Endometrium (tissue), 2 donors: ENCODE measurements around the gene MED23.

Source experiments
- FAIRE-seq: peaks from 2 replicates; lab custom pipeline; 2012; peaks lifted over from hg19 to GRCh38; lab: Jason Lieb, UNC
- donor health status: control.
- donor health status: control.

Gene MED23

DNA sequence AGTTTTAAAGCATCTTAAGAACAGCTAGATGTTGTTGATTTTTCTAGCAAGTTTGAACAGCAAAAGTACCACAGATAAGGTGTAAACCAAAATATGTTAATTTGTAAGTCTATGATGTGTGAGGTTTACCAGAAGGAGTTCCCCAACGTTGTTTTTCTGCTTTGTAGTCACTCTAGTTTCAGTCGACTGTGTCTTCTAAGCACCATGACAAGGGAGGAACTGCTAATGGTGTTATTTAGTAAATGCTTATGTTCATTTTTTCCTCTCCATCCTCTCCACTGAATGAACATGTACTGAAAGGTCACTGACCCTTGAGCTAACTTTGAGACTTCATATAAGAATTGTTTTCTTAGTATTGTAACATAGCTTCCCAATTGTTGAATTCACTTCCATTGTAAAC is 12.1 kb upstream of the MED23 start:
- no peak for FAIRE-seq

DNA sequence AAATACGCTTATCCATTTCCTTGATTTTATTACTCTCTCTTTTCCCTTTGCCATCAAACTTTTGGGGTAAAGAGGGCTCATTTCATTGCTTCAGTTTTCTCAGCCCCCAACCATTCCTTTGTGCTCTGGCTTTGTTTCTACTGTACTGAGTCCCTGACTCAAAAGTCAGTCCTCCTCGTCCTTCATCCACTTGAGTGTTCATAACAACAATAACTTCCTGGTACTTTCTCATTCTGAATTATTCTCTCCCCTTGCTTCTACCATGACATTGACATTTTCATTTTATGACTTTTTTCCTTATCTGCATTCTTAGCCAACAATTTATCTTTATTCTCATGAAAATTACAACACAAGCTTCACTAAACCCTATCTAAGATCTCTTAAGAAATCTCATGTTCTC is 10.0 kb upstream of the MED23 start:
- FAIRE-seq = no peak

DNA sequence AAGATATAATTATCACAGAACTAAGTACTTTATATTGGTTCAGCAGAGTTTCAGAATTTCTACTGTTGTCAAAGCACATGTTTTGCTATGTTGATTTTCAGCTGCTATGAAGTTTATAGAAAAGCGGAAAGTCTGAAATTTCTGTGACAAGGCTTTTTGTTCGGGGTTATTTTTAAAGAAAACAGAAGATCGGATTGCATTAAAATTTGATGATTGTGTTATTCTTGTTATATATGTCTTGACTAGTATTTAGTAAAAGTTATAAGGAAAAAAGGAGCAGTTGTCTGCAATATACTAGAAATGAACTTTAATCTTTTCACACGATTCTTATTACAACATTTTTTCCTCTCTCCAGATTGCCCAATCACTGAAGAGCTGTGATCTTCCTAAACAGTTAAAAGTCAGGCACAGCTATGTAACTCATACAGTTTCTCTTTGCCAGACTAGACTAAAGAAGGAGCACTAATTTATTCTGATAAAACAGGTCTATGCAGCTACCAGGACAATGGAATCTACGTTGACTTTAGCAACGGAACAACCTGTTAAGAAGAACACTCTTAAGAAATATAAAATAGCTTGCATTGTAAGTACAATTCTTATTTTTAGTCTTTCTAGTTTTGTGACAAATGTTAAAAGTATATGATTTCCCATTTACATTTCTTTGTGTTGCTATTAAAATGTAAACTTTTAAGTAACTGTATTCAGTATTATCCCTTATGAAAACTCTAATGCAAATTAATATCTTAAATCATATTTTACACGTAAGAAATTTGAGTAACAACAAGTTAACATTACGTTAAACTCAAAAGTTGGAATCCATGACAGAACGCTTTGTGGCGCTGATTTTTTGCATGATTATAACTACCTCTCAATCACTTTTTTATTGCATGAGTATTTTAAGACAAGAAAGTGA is 9.1 kb upstream of the MED23 start, which contains the start of gene ENPP3:
ENPP3 (plus strand) TSS at position 423 of the 913 bp plus-strand sequence; CDS start at position 506, 83 bp downstream.
- no peak for FAIRE-seq

DNA sequence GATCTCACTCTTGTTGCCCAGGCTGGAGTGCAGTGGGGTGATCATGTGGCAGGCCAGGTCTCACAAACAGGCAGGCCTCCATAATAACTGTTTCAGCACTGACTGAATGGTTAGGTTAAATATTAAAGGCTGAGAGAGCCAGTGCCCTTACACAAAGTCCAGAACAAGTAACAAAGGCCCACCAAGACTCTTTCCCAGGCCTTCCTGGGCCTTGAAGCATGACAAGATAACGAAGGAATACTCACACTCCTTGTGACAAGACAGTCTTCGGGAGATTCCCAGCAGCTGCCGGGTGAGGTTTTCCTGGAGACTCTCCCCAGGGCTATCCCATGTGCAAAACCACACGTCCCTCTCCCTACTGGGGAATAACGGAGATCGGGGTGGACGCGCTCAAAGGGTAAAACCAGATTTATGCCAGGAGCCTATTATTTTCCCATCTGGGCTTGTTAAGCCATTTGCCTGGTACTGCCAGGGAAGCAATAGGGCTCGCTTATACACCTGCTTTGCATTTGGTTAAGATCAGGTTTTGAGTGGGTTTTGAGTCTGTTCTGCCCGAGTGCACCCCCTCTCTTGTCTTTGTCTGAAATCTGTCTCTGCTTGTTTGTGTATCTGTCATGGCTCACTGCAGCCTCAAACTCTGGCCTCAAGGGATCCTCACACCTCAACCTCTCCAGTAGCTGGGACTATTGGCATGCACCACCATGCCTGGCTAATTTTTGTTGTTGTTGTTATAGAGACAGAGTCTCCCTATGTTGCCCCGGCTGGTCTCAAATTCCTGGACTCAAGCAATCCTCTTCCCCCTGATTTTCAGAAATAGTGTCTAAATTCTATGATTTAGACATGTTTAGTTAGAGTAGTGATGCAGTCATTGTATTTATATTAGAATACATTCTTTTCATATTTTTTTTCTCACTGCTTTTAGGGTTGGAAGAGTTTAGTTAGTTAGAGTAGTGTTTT is 7.6 kb upstream of the MED23 start:
- no peak for FAIRE-seq

DNA sequence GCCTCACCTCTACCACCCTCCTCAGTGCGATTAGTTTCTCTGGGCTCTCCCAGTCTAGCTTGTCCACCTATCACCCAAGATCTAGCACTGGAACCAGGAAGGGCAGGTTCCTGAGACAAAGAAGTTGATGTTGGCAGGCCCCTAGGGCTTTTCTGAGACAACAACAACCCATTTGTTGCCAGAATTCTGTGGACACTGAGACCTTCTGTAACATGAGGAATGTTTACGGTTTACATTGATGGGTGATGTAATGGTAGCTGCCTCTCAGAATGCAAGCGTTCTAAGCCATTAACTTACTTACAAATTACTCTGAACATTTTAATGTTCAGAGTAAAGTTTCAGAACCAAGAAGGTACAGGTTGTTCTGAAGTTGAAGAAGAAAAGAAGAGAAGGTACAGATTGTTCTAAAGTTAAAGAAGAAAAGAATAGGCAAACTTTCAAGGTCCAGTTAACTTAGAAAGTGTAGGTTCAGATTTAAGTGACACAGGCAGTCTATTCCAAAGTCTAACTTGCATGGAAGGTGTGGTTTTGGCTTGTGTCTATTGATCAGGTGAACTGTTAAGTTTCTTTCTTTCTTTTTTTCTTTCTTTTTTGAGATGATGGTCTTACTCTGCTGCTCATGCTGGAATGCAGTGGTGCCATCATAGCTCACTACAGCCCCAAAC is 3.7 kb upstream of the MED23 start:
- FAIRE-seq = no peak

DNA sequence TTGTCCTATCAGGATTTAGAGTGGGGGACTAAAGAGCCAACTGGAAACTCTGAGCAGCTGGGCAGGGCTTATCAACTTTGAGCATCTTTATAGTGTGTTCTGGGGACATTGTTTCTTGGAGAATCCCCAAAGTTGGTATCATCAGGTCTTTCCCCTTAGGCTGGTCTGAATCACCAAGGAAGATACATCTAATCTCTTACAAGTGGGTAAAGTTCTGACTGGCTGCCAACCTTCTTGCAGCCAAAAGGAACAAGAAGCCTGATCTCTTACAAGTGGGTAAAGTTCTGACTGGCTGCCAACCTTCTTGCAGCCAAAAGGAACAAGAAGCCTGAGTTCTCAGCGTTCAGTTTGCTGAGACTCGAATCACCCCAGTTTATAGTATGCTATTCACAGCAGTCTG is 1.6 kb upstream of the MED23 start:
- FAIRE-seq = no peak

DNA sequence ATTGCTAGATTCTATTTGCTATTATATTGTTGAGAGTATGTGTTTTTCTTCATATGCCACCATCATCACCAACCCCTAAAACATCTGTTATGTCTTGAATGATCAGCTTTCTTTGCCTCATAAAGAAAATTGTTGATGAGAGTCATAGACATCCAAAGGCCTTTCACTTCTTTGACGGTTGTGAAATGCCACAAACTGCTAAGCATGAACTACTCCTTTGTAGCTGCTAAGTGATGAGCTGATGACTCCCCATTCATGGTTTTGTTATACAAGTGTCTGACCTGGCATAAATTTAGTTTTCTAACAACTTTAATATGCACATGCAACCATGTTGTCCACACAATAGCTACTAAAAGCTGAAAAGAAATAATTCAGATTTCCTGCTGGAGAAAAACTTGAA is 684 bp upstream of the MED23 start:
- no peak for FAIRE-seq

DNA sequence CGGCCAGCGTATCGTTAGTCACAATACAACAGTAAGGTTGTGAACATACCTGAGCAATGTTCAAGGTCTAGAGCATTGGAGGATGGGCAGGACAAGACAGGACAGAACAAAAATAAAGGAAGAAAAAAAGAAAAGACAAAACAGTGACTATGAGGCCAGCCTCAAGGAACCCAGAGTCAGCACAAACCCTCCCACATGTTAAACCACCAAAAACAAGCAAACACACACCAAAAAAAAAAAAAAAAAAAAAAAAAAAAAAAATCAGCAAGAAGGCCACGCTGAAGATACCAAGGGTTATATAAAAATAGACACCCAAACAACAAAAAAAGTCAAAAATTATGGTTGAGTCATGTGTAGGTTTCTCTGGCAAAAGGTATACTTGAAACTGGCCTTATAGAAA is 12.8 kb downstream of the MED23 start:
- FAIRE-seq = no peak

DNA sequence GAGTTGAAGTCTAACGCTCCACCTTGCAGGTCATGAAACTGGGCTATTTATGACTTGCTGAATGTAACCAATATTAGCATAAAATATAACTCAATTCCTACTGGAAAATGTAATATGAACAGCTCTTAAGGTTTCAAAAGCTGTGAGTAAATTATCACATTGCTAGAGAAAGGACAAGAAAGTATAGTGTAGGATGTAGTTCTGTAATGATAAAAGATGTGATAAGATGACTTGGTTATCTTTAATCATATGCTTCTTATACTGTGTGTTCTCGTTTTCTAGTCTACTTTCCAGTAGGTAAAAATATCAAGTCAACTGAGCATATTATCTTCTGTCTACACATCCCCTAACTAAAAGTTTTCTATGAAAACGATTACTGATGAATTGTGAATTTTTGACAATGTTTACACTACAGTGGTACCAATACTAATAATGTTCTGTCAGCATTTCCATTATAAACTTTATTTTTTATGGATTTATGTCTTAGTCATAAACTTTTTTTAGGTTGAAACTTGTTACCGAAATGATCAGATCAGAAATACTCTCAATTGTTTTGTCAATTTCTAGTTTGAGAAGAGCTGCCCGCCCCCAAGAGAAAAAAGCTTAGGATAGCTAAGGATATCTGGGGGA is 14.6 kb downstream of the MED23 start:
- FAIRE-seq = no peak

DNA sequence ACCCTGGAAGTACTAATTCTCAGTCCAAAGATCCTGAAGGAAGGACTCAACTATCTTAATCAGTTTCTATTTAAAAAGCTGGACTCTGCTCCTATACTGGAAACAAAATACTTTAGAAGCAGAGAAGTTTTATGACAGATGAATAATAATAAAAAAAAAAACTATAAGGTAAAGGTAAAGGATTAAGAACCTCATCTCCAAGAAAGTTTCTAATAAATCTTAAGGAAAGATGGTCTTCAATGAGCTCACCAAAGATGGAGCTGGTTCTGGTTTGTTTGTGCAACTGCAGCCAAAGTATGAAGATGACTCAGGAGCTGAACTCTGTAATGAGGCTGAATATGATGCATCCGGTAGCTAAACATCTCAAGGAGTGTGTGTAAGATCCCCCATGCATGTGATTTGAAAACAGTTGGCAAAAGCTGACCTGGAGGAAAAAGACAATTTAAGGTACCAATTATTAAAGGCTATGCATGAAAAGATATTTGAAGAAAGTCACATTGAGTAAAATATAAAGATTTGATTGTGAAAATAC is 25.2 kb downstream of the MED23 start:
- no peak for FAIRE-seq

DNA sequence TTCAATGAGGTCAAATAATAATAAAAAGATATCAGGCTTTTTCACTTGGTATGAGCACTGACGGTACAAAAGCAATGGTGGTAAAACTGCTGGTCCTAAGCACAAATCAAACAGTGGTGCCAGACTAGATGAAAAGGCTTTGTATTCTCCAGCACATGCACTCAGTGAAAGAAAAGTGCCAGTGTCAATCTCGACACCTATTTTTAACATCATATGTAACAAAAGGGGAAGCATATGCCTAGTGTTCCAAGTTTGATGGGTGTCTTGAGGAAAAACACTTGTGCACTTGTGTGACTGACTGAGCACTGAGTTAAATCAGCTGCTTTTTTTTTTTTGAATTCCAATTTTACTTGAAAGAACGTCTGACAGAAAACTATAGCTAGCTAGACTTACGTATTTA is 27.3 kb downstream of the MED23 start:
- FAIRE-seq = no peak

DNA sequence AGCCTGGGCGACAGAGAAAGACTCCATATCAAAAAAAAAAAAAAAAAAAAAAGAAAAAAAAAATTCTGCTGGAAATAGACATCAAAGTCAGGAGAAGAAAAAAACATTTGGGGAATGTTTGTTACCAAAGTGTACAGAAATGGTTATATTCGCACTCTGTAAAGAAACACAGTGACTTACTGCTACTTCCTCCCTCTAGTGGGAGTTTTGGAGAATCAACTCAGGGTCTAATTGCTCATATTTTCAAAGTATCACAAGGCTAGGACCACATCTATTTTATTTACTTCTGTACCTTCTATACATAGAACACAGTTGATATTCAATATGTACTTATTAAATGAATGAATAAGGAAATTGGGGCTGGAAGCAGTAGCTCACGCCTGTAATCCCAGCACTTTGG is 30.6 kb downstream of the MED23 start:
- no peak for FAIRE-seq

DNA sequence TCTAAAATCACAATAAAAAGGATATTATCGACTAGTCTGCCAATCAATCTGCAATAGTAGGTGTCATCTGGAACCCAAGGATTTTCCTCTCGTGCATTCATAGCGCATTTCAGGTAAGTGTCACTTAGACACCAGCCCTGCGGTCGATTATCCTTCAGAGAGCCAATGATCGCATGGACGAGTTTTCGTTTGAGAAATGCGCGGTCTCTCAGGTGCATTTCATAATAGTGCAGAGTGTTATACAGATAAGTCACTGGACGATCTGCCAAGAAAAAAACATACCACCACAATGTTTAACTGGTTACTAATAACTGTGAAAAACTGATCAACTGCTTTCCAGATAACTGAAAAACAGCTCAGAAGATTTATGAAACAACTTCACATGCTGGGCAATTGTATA is 34.0 kb downstream of the MED23 start:
- FAIRE-seq = no peak

DNA sequence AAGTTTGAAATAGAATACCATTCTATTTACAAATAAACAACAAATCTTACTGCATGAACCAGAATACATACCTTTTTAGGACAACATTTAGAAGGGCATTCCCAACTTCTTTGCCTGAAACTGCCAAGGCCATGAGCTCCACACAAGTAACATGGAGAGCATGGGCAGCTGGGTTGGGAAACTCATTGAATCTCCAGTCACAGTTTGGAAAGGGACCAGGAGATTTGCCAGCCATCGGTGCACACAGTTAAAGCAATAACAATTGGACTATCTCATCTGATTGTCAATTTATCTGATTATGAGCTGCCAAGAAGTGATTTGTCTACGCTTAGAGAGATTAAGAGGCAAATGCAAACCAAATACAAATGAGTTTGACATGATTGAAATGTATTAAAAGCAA is 35.1 kb downstream of the MED23 start:
- FAIRE-seq = no peak

DNA sequence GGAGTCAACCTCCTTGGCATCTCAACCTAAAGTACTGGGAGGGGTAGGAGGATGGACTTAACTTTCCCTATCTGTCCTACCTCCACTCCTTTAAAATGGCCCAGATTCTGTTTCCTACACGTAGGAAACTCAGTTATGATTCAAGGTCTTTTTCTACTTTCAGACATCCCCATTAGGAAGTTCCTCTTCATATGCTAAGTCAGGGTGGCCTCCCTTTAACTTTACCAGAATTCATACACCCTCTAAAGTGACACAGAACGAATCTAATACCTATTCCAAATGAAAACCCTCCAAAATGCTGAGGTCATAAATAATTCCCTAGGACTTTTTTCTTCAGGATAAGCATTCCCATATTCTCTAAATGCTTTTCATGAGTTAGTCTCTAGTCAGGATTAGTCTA is 39.4 kb downstream of the MED23 start:
- FAIRE-seq = no peak

DNA sequence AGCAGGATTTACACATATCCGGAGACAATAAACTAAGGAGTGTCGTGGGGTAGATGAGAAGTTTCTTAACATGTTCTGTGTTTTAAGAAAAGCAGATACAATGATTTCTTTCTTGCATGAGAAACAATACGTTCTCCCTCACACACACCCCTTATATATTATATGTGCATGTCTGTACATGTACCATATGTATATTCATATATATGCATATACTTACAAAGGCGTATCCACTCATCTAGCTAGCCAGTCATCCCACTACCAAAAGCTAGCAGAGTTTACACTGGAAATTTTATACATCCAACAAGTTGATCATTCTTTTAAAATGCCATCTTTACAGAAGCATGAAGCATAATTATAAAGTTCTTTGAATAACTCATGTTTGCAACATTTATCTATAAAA is 40.1 kb downstream of the MED23 start:
- FAIRE-seq = no peak

DNA sequence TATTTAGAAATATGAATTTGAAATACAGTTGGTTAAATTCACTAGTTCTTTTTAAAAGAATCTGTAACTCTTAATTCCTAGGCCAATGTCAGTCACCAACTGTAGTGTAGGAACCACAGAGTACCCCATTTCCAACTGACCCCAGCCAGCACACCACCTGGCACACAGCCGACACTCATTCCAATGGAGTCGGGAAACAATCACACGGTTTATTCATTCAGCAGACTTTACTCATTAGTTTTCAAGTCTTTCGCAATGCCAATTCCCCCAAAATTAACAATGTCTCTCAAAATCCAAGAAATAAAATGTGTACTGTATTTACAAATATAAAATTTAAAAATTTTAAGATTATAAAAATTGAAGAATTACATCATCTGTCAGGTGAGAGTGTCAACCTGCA is 41.5 kb downstream of the MED23 start:
- no peak for FAIRE-seq

DNA sequence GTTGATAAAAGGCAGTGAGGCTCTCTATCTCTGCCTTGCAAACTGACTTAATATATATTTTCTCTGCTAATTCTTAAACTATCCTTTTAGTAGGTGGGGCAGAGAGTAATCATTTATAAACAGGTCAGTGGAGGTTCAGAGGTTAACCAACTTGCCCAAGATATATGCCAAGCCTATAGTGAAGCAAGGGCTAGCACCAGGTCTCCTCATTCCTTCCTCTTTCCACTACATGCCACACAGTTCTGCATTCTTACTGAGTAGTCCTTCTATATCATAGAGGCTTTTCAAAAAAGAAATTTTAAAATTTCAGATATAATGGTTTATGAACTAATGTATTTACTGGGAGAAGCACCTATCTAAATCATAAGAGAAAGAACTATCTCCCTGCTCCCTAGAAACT is 46.5 kb downstream of the MED23 start:
- no peak for FAIRE-seq

DNA sequence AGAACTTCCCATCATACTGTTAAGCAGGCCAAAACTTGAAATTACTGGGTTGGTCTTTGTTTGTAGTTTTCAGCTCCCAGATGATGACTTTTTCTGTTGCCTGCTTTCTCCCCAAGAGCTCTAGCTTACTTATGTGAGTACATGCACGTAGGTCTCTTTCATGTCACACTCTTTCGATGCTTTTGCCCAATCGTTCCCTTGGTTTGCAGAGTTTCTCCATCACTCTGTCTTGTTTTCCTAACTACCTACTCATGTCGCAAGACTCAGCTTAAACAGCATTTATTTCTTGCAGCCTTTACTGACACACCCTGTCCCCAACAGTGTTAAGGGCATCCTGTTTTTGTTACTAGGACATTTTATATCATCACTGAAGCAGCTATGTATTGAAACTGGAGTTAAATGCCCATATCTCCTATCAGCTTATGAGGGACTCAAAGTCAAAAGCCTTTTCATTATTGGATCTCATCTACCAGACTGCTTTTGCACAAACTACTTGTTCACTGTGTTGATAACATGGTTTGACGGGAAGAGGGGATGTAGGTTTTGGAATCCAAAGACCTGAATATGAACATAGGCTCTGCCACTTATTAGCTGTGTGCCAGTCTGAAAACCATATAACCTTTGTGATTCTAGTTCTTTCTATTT is 52.1 kb downstream of the MED23 start:
- FAIRE-seq = no peak

DNA sequence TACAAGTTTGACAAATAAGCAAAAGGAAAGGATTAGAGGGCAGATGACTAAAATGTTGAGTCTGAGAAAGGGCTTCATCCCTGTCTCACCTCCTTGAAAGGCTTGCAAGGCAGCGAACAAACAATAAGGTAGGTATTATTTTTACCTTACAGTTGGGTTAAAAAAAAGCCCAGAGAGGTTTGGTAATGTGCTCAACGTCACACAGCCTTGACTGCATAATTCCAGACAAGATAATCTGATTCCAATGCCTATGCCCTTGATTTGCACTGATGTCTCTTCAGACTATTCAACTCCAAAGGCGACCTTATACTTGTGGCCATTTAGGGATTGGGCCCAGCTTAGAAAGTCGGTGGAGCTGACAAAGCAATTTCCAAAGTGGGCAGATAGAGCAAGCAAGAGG is 53.4 kb downstream of the MED23 start:
- no peak for FAIRE-seq

DNA sequence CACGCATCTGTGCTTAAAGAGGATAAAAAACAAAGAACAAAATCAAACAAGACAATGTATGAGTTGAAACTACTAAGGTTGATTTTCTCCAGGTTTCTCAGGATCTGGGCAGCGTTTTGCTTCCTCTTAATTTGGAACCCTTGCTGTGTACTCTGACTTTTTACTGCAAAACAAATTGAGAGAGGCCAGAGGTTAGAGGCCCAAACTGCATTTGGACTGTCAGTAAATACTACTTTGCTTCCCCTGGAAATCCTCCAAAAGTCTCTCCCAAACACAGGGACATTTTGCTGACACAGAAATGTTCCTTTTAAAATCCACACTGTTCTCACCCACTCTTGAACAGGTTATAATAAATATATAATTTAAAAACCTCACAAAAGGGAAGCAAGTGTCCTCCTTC is 53.9 kb downstream of the MED23 start:
- no peak for FAIRE-seq
